NT2/D1 (cell line): ENCODE data around the gene ZNF747.

Experiments used
- SUZ12 ChIP-seq: IDR thresholded peaks from 2 replicates; pipeline ENCODE4 v1.6.1; 2011; ENCODE audit not compliant: insufficient read length, insufficient read depth; ENCODE audit errors: extremely low read depth
- YY1 ChIP-seq: IDR thresholded peaks from 2 replicates; pipeline ENCODE4 v1.6.1; 2011; ENCODE audit not compliant: insufficient read length, insufficient read depth
- ZNF274 ChIP-seq: IDR thresholded peaks from 2 replicates; pipeline ENCODE4 v1.6.1; 2011; ENCODE audit warnings: mild to moderate bottlenecking, low read depth, low read length

DNA sequence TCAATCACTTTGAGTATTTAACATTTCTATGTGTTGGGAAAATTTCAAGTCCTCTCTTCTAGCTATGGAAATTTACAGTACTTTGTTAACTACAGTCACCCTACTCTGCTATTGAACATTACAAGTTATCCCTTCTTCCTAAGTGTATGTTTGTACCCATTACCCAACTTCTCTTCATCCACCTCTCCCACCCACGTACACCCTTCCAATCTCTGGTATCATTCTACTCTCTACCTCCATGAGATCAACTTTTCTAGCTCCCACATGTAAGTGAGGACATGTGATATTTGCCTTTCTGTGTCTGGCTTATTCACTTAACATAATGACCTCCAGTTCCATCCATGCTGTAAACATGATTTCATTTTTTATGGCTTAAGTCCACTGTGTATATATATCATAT lies 40.0 kb upstream of the ZNF747 start:
- TF ChIP-seq YY1: no peak
- TF ChIP-seq ZNF274: no peak
- no peak for TF ChIP-seq SUZ12
